HepG2 (cell line): ENCODE data around the gene SLC16A2. TPM values are rescaled to one million over a fixed set of nuclear protein-coding genes. Genes with fewer than 3 reads are reported as not detected.

Source experiments
- ATAC-seq: fragments of 200-7000 bp; cut with Tn5 transposase; 3 replicates; pipeline ENCODE4 v1.9.1; 2020; ENCODE audit warnings: mild to moderate bottlenecking, moderate library complexity
- BruUV-seq: library from RNA; stranded (reverse); fragments of 400-500 nt; replicated peaks from 2 replicates; lab custom pipeline; 2021; lab: Mats Ljungman, UMichigan
- CTCF ChIA-PET: fragments of 300-600 bp; formaldehyde crosslinking; extraction: SDS; loops from one replicate; lab custom pipeline; 2021; ENCODE audit warnings: low total read pairs, inconsistent platforms, low intra/inter-chr PET ratio; lab: Yijun Ruan, JAX
- POLR2A ChIA-PET: fragments of 350-600 bp; sonication (Branson Sonifier 250); formaldehyde crosslinking; loops from one replicate; lab custom pipeline; 2020; ENCODE audit warnings: antibody characterized with exemption, inconsistent platforms; lab: Yijun Ruan, JAX
- DNase-seq: peaks from one replicate; pipeline ENCODE4 v3.0.0-alpha.2; 2015; ENCODE audit warnings: low spot score
- FAIRE-seq: peaks from 3 replicates; lab custom pipeline; 2011; peaks lifted over from hg19 to GRCh38; lab: Jason Lieb, UNC
- H2AFZ ChIP-seq: one replicate; pipeline ENCODE4 v1.6.1; 2011; ENCODE audit warnings: low read length, inconsistent platforms
- H3K27ac ChIP-seq: fragments of 300-600 bp; 3 replicates; pipeline ENCODE4 v1.8.0; 2011; ENCODE audit warnings: mixed run types, mild to moderate bottlenecking, mixed read lengths, low read length, inconsistent platforms; ENCODE audit not compliant: insufficient read depth; ENCODE audit errors: extremely low read length
- H3K27me3 ChIP-seq, 2 experiments: fragments of 200-600 bp in 1 of 2; 2 replicates in 1 of 2; 3 replicates in 1 of 2; pipeline versions ENCODE4 v1.6.0 to v1.8.0; 2011; ENCODE audit warnings: low read length in 2 of 2, mild to moderate bottlenecking in 2 of 2, moderate library complexity in 2 of 2, inconsistent platforms in 1 of 2; ENCODE audit not compliant: insufficient read depth in 2 of 2, control insufficient read depth in 1 of 2
- H3K36me3 ChIP-seq, 2 experiments: fragments of 200-600 bp in 1 of 2; replicated peaks in 1 of 2; 2 replicates in 1 of 2; 3 replicates in 1 of 2; pipeline versions ENCODE4 v1.5.1 to v1.8.0; 2011; ENCODE audit warnings: low read length in 2 of 2, inconsistent platforms in 1 of 2; ENCODE audit not compliant: insufficient read depth in 2 of 2, control insufficient read depth in 1 of 2
- H3K4me1 ChIP-seq: 2 replicates; pipeline ENCODE4 v1.5.1; 2012; ENCODE audit warnings: low read length, inconsistent platforms; ENCODE audit not compliant: insufficient read depth
- H3K4me2 ChIP-seq: 2 replicates; pipeline ENCODE4 v1.6.0; 2011; ENCODE audit warnings: low read depth, low read length, inconsistent platforms
- H3K4me3 ChIP-seq, 3 experiments: fragments of 200-600 bp in 1 of 3; sonication (generic), shearing (Covaris generic) in 1 of 3; replicated peaks in 1 of 3; 2 replicates each; pipeline ENCODE4 v1.5.1; 2011 to 2016; ENCODE audit warnings: low read length in 3 of 3, inconsistent platforms in 2 of 3, low read depth in 2 of 3, mild to moderate bottlenecking in 2 of 3, control low read depth in 1 of 3, mixed read lengths in 1 of 3; ENCODE audit not compliant: insufficient read depth in 1 of 3
- H3K79me2 ChIP-seq: one replicate; pipeline ENCODE4 v1.6.1; 2011; ENCODE audit warnings: low read length, inconsistent platforms; ENCODE audit not compliant: insufficient read depth
- H3K9ac ChIP-seq: 2 replicates; pipeline ENCODE4 v1.6.0; 2011; ENCODE audit warnings: mild to moderate bottlenecking, low read depth, low read length, inconsistent platforms; ENCODE audit not compliant: insufficient read depth
- H3K9me3 ChIP-seq: 2 replicates; pipeline ENCODE4 v1.5.1; 2012; ENCODE audit warnings: mild to moderate bottlenecking, low read length
- H4K20me1 ChIP-seq: 2 replicates; pipeline ENCODE4 v1.6.0; 2011; ENCODE audit warnings: inconsistent platforms, mild to moderate bottlenecking, low read length, moderate library complexity; ENCODE audit not compliant: insufficient read depth
- BCL3 ChIP-seq: sonication (generic); formaldehyde crosslinking; IDR thresholded peaks from 2 replicates; pipeline ENCODE4 v1.5.1; 2020; ENCODE audit warnings: mild to moderate bottlenecking, missing genetic modification reagents, moderate library complexity
- BCL6 ChIP-seq: IDR thresholded peaks from 2 replicates; pipeline ENCODE4 v1.6.1; 2016; ENCODE audit warnings: missing genetic modification reagents, missing compliant biosample characterization
- BRCA1 ChIP-seq: sonication (generic); formaldehyde crosslinking; IDR thresholded peaks from 2 replicates; pipeline ENCODE4 v1.4.0; 2020; ENCODE audit warnings: missing genetic modification reagents
- ETS1 ChIP-seq: sonication (generic); formaldehyde crosslinking; IDR thresholded peaks from 2 replicates; pipeline ENCODE4 v1.4.0; 2020; ENCODE audit warnings: missing genetic modification reagents
- FOXA1 ChIP-seq, 2 experiments: fragments of 450-650 bp in 1 of 2; sonication (generic) in 1 of 2; formaldehyde crosslinking in 1 of 2; IDR thresholded peaks; 2 replicates each; pipeline versions ENCODE4 v1.4.0 to v1.6.1; 2016 to 2020; ENCODE audit warnings: missing genetic modification reagents in 1 of 2
- FOXM1 ChIP-seq: sonication (generic); formaldehyde crosslinking; IDR thresholded peaks from 2 replicates; pipeline ENCODE4 v1.5.0; 2020; ENCODE audit warnings: missing genetic modification reagents
- FOXP1 ChIP-seq, 2 experiments: fragments of 450-650 bp in 1 of 2; IDR thresholded peaks; 2 replicates each; pipeline ENCODE4 v1.6.1; 2017 to 2018; ENCODE audit warnings: antibody characterized with exemption in 1 of 2
- MTA3 ChIP-seq: sonication (generic); formaldehyde crosslinking; IDR thresholded peaks from 2 replicates; pipeline ENCODE4 v1.4.0; 2020; ENCODE audit warnings: missing genetic modification reagents
- PCBP1 ChIP-seq: fragments of 200-400 bp; formaldehyde crosslinking; IDR thresholded peaks from 2 replicates; pipeline ENCODE4 v1.6.1; 2017; ENCODE audit warnings: mild to moderate bottlenecking, low read depth, low read length, borderline replicate concordance
- RARG ChIP-seq: sonication (generic); formaldehyde crosslinking; IDR thresholded peaks from 2 replicates; pipeline ENCODE4 v1.4.0; 2020; ENCODE audit warnings: low read depth, mild to moderate bottlenecking, missing genetic modification reagents
- RBFOX2 ChIP-seq: fragments of 200-400 bp; formaldehyde crosslinking; IDR thresholded peaks from 2 replicates; pipeline ENCODE4 v1.6.1; 2017; ENCODE audit warnings: low read depth, mild to moderate bottlenecking, low read length
- TARDBP ChIP-seq: sonication (generic); formaldehyde crosslinking; IDR thresholded peaks from 2 replicates; pipeline ENCODE4 v1.8.0; 2022; ENCODE audit warnings: mild to moderate bottlenecking, missing genetic modification reagents
- ZFAT ChIP-seq: sonication (generic); formaldehyde crosslinking; conservative IDR thresholded peaks from 2 replicates; pipeline ENCODE4 v1.8.1; 2023; ENCODE audit warnings: missing genetic modification reagents, inconsistent platforms
- ZNF580 ChIP-seq: IDR thresholded peaks from 2 replicates; pipeline ENCODE4 v1.6.1; 2016; ENCODE audit warnings: low read depth, borderline replicate concordance
- WGBS: methylation state at CpG from one replicate; pipeline ENCODE4 v1.1.6; 2017; ENCODE audit warnings: low lambda C conversion rate; 5-methylcytosine and 5-hydroxymethylcytosine counted together
- in situ Hi-C: cut with HindIII; loops from 2 replicates; pipeline ENCODE4 v1.10.0; 2017; ENCODE audit warnings: low pct_unique_long_range_greater_than_20kb; ENCODE audit not compliant: extremely low pct_ligation_motif_present
- intact Hi-C: fragments of 100-400 bp; cut with micrococcal nuclease; formaldehyde crosslinking; loops from one replicate; pipeline ENCODE4 v1.10.0; 2022; ENCODE audit not compliant: unreplicated experiment
- polyA plus RNA-seq, 8 experiments: library from polyadenylated mRNA; depleted of rRNA in 3 of 8; stranded (reverse) in 7 of 8; unstranded in 1 of 8; fragments of >200 nt; fragmentation: Illumina TruSeq in 4 of 8; extraction: Trizol in 4 of 8; gene quantifications; 2 replicates each; pipeline versions ENCODE4 v1.2.1 to v1.2.3, GENCODE V29; 2011 to 2016; ENCODE audit warnings: low read depth in 4 of 8, missing spikeins in 1 of 8, mixed read lengths in 1 of 8; ENCODE audit not compliant: insufficient read depth in 1 of 8
- total RNA-seq, 5 experiments: library from RNA; depleted of rRNA; stranded (reverse); fragments of >200 nt; fragmentation: Illumina TruSeq; extraction: Trizol; gene quantifications; 2 replicates each; pipeline ENCODE4 v1.2.3, GENCODE V29; 2016; ENCODE audit warnings: low read depth in 1 of 5

SLC16A2 gene
- total and polyA plus RNA-seq, 2 of the 13 experiments (the other 11 are each of a cell fraction or from before 2014, with no cell fraction given): 0.07 to 0.08 TPM

- Histone ChIP-seq H3K36me3 (no peaks in the 10 kb centered on the region), H3K9ac (no peak overlapping the region), H3K4me1 (no peaks in the 10 kb centered on the region), H3K4me3 (no peak overlapping the region), H3K79me2 (no peaks in the 10 kb centered on the region), H3K27me3 (no peaks in the 10 kb centered on the region), H4K20me1 (no peaks in the 10 kb centered on the region), H3K9me3 (no peaks in the 10 kb centered on the region), H3K27ac (no peak overlapping the region), H2AFZ (no peak overlapping the region), H3K4me2 (no peak overlapping the region)
- TF ChIP-seq FOXM1 (CRISPR knock-in tag): no peak
- in situ Hi-C loops (no loop called here), intact Hi-C loops (no loop called here)
- ChIA-PET POLR2A (no interaction called here), CTCF (no interaction called here)
- FAIRE-seq (no peak), ATAC-seq (no peak), DNase-seq (no peak)
- no TSS peak for BruUV-seq
- 29% methylated on average over 3 of the region's 3 CpGs for WGBS
Observed at GRCh38 chrX:74438764-74439163, 17.5 kb downstream of the SLC16A2 start.

- no peaks in the 10 kb centered on the region for H3K27me3 ChIP-seq
- POLR2A ChIA-PET: no interaction called here
- no peak overlapping the region for H2AFZ ChIP-seq
- no peak overlapping the region for H3K9ac ChIP-seq
- H3K9me3 ChIP-seq: no peaks in the 10 kb centered on the region
- no peak overlapping the region for H3K4me3 ChIP-seq
- no peak for FAIRE-seq
- TF ChIP-seq FOXA1 (IDR thresholded peaks at IDR 0.05): no peak
- no peak for TF ChIP-seq FOXA1 (CRISPR knock-in tag; IDR thresholded peaks at IDR 0.05)
- no peak for TF ChIP-seq ZFAT (CRISPR knock-in tag)
- no peak for TF ChIP-seq TARDBP (CRISPR knock-in tag)
- TF ChIP-seq BCL3 (CRISPR knock-in tag): no peak
- TF ChIP-seq BCL6: no peak
- TF ChIP-seq MTA3 (CRISPR knock-in tag): no peak
- TF ChIP-seq FOXP1 (IDR thresholded peaks at IDR 0.05): no peak
- TF ChIP-seq FOXP1 (CRISPR knock-in tag; IDR thresholded peaks at IDR 0.05): no peak
- no peak for TF ChIP-seq ETS1 (CRISPR knock-in tag)
- TF ChIP-seq ZNF580: no peak
- TF ChIP-seq RARG (CRISPR knock-in tag): no peak
- TF ChIP-seq RBFOX2: no peak
- TF ChIP-seq BRCA1: no peak
- no peak for TF ChIP-seq PCBP1
- TF ChIP-seq, all 625 proteins: peak for 0
- Histone ChIP-seq H3K36me3 (no peaks in the 10 kb centered on the region), H3K27ac (no peak overlapping the region), H3K79me2 (no peaks in the 10 kb centered on the region), H4K20me1 (no peaks in the 10 kb centered on the region), H3K4me2 (no peak overlapping the region), H3K4me1 (no peaks in the 10 kb centered on the region)
- CTCF ChIA-PET: no interaction called here
- intact Hi-C loops: no loop called here
- in situ Hi-C loops: no loop called here
- BruUV-seq: no TSS peak
- DNase-seq (no peak), ATAC-seq (no peak)
- 3% methylated on average over 6 of the region's 6 CpGs for WGBS
Observed at GRCh38 chrX:74445099-74445498, 23.8 kb downstream of the SLC16A2 start.
